HFF-Myc (cell line): Measurements from ENCODE around the gene MRRF.

Experiments used
- DNase-seq: peaks from one replicate; pipeline ENCODE4 v3.0.0-alpha.2; 2011; ENCODE audit warnings: low read depth; ENCODE audit errors: extremely low read depth
- H3K4me3 ChIP-seq: replicated peaks from 2 replicates; pipeline ENCODE4 v1.5.1; 2011; ENCODE audit warnings: low read depth, mild to moderate bottlenecking, control low read depth, low read length
- CTCF ChIP-seq: IDR thresholded peaks from 2 replicates; pipeline ENCODE4 v1.5.1; 2012; ENCODE audit warnings: mild to moderate bottlenecking, low read depth, low read length, control low read depth; ENCODE audit errors: missing control alignments

MRRF gene

GRCh38 chr9:122223435-122223834 lies 41.2 kb upstream of the MRRF start:
- no peak for DNase-seq

GRCh38 chr9:122225312-122226141 lies 39.2 kb upstream of the MRRF start:
- no peak for TF ChIP-seq CTCF
- no peak overlapping the region for H3K4me3 ChIP-seq
- DNase-seq, result no peak

More at GRCh38 chr9:122223435-122223834, 41.2 kb upstream of the MRRF start:
- TF ChIP-seq CTCF, result no peak
- H3K4me3 ChIP-seq, result no peak overlapping the region

GRCh38 chr9:122226142-122226757 lies 38.4 kb upstream of the MRRF start:
- no peak for DNase-seq
- TF ChIP-seq CTCF, result no peak
- no peak overlapping the region for H3K4me3 ChIP-seq

- no peak for DNase-seq
- TF ChIP-seq CTCF, result no peak
- no peak overlapping the region for H3K4me3 ChIP-seq
Observed at GRCh38 chr9:122226758-122227574, 37.7 kb upstream of the MRRF start.

GRCh38 chr9:122227575-122227900 lies 37.1 kb upstream of the MRRF start:
- no peak for TF ChIP-seq CTCF
- DNase-seq, result no peak
- no peak overlapping the region for H3K4me3 ChIP-seq

- no peak for DNase-seq
- no peak overlapping the region for H3K4me3 ChIP-seq
Observed at GRCh38 chr9:122228191-122228567, 36.5 kb upstream of the MRRF start.

More at GRCh38 chr9:122228191-122228567, 36.5 kb upstream of the MRRF start:
- TF ChIP-seq CTCF, result no peak
